RWPE2 (cell line): ENCODE measurements around the gene COA5.

Experiments
- ATAC-seq: fragments of 200-7000 bp; cut with Tn5 transposase; 3 replicates; pipeline ENCODE4 v1.9.1; 2021; ENCODE audit warnings: low read depth
- DNase-seq: peaks from one replicate; pipeline ENCODE4 v3.0.0-alpha.2; 2020; ENCODE audit warnings: low spot score
- H3K27ac ChIP-seq: fragments of 450-650 bp; 2 replicates; pipeline ENCODE4 v1.5.1; 2017; ENCODE audit warnings: mild to moderate bottlenecking; ENCODE audit not compliant: poor library complexity, severe bottlenecking
- H3K27me3 ChIP-seq: fragments of 250-450 bp; sonication (Bioruptor Pico); 2 replicates; pipeline ENCODE4 v1.5.1; 2021; ENCODE audit warnings: mild to moderate bottlenecking, moderate library complexity; ENCODE audit not compliant: insufficient read depth, poor library complexity, severe bottlenecking
- H3K36me3 ChIP-seq: fragments of 250-450 bp; sonication (Bioruptor Pico); 2 replicates; pipeline ENCODE4 v1.5.1; 2020; ENCODE audit warnings: low read depth, mild to moderate bottlenecking, moderate library complexity
- H3K4me1 ChIP-seq: fragments of 250-450 bp; sonication (Bioruptor Pico); 2 replicates; pipeline ENCODE4 v1.5.1; 2021; ENCODE audit warnings: mild to moderate bottlenecking, moderate library complexity; ENCODE audit not compliant: insufficient read depth, poor library complexity, severe bottlenecking
- H3K4me3 ChIP-seq: fragments of 250-450 bp; sonication (Bioruptor Pico); 2 replicates; pipeline ENCODE4 v1.5.1; 2021; ENCODE audit warnings: mild to moderate bottlenecking, moderate library complexity; ENCODE audit not compliant: severe bottlenecking
- H3K9me3 ChIP-seq: fragments of 250-450 bp; sonication (Bioruptor Pico); 2 replicates; pipeline ENCODE4 v1.5.1; 2021; ENCODE audit warnings: mild to moderate bottlenecking, moderate library complexity; ENCODE audit not compliant: severe bottlenecking
- TF ChIP-seq, protein P1 (sequence below): fragments of 450-650 bp; IDR thresholded peaks from one replicate; pipeline ENCODE4 v1.5.1; 2017; ENCODE audit warnings: mild to moderate bottlenecking, moderate library complexity; ENCODE audit not compliant: poor library complexity, severe bottlenecking

Gene COA5

DNA sequence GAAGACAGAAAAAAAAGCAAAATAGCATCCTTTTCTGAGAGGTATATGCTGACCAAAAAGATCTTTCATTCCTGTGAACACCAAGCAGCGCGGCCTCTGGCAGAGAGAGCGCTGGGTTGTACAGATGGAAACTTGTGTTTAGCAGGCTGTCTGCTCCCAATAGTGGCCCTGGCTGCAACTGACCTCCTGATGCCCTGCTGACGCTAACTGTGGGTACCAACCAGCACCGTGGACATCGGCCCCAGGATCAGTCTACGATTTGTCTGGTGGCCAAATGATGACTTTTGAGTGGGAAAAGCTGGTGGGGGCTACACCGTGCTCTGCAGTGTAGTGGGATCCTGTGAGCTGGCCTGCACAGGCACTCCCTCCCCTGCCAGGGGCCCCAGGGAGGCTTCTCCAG lies 15.7 kb downstream of the COA5 start:
- ATAC-seq (no peak), DNase-seq (no peak)
- Histone ChIP-seq H3K36me3 (peaks cover 8% of the 10 kb centered on the region), H3K9me3 (no peaks in the 10 kb centered on the region), H3K27me3 (no peaks in the 10 kb centered on the region), H3K27ac (no peak overlapping the region), H3K4me3 (no peak overlapping the region), H3K4me1 (no peaks in the 10 kb centered on the region)
- TF ChIP-seq, protein P1, sequence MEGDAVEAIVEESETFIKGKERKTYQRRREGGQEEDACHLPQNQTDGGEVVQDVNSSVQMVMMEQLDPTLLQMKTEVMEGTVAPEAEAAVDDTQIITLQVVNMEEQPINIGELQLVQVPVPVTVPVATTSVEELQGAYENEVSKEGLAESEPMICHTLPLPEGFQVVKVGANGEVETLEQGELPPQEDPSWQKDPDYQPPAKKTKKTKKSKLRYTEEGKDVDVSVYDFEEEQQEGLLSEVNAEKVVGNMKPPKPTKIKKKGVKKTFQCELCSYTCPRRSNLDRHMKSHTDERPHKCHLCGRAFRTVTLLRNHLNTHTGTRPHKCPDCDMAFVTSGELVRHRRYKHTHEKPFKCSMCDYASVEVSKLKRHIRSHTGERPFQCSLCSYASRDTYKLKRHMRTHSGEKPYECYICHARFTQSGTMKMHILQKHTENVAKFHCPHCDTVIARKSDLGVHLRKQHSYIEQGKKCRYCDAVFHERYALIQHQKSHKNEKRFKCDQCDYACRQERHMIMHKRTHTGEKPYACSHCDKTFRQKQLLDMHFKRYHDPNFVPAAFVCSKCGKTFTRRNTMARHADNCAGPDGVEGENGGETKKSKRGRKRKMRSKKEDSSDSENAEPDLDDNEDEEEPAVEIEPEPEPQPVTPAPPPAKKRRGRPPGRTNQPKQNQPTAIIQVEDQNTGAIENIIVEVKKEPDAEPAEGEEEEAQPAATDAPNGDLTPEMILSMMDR = no peak

DNA sequence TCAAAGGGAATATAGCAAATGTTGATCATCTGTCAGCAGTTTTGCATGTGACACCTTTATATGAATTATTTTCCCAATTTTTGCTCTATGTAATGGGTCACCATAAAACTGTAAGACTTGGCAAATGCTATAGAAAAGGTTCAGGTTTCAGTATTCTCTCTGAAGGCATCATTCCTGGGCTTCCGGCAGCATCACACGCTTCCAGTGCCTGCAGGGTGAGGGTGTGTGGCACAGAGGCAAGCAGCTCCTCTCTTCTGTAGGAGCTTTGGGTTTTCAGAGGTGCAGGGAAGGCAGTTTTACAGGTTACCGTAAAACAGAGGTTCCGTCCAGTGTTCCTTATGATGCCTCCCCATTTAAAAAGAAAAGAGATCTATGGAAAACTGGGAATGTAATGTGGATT lies 18.8 kb downstream of the COA5 start:
- H3K36me3 ChIP-seq = peaks cover 5% of the 10 kb centered on the region; the same call in 1 of the 2 replicates
- TF ChIP-seq, protein P1 = no peak
- no peak for DNase-seq
- H3K4me1 ChIP-seq = no peaks in the 10 kb centered on the region
- H3K27ac ChIP-seq = no peak overlapping the region
- no peak overlapping the region for H3K4me3 ChIP-seq
- ATAC-seq = no peak
- H3K27me3 ChIP-seq = no peaks in the 10 kb centered on the region
- H3K9me3 ChIP-seq = no peaks in the 10 kb centered on the region

DNA sequence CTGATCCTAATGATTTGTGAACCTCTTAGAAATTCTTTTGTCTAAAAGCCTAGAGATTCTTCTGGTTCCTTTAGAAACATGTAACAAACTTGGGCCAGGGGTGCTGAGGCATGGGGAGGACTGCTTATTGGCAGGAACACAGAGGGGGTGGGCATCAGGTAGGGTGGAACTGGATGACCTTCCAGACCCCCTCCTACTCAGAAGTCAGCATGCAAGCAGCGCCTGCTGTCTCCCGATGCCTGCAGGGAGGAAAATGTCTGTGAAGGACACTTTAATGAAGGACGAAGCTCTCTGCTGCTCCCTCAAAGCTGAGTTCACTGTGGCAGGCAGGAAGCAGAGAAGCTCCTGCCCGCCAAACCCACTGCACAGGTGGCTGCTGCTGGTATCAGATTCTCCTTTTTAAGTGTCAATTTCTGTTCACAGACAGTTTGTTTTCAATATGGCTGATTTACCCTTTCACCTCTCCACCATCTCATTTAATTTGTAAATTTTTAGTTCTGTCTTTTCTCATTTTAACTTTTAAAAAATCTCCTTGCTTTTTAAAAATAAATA lies 19.4 kb downstream of the COA5 start:
- TF ChIP-seq, protein P1 = no peak
- H3K4me1 ChIP-seq = no peaks in the 10 kb centered on the region
- H3K36me3 ChIP-seq = no peaks in the 10 kb centered on the region; the same call in 1 of the 2 replicates
- ATAC-seq (no peak), DNase-seq (no peak)
- H3K27me3 ChIP-seq = no peaks in the 10 kb centered on the region
- H3K4me3 ChIP-seq = no peak overlapping the region
- H3K9me3 ChIP-seq = no peaks in the 10 kb centered on the region
- no peak overlapping the region for H3K27ac ChIP-seq

DNA sequence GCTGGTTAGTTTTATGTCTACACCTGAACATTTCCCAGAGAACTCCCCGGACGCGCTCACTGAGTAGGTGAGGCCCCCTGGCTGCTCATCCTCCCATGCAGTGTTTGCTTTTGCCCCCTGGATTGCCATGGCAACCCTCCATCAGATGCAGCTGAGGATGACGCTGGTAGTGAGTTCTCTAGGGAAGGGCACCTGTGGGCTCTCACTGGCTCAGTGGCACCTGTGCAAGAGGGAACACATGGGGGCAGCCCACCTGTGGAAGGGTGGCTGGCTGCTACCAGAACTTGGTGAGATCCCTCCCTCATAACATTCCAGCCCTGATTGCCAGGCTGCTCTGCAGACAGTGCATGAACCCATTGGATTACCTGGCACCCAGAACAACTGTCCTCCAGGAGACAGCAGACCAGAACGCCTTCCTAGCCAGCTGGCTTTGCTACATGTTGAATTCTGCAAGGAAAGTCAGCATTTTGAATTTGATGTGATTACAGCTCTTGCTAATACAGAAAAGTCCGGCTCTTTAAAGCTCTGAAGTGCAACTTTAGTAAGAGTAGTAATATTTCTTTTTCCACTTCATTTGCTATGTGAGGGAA lies 21.7 kb downstream of the COA5 start:
- Histone ChIP-seq H3K4me3 (no peak overlapping the region), H3K4me1 (no peaks in the 10 kb centered on the region), H3K27ac (no peak overlapping the region), H3K9me3 (no peaks in the 10 kb centered on the region), H3K36me3 (peaks cover 3% of the 10 kb centered on the region), H3K27me3 (no peaks in the 10 kb centered on the region)
- ATAC-seq = no peak
- TF ChIP-seq, protein P1 = no peak
- no peak for DNase-seq

DNA sequence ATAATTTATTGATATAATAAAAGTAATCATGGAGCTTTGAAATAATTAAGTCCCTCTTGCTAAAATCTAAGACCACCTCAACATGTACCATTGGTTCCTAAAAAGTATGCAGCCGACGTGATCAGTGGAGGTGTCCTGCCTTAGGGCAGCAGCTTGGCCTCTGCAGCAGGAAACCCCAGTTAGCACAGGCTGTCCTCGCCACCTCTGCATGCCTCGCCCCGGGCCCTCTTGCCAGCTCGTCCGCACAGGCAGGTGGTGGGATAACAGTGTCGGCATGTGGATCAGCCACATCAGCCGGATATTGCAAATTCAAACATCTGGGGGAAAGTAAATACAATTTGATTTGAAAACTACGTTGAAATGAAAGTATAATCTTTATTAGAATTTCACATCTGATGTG lies 22.9 kb downstream of the COA5 start:
- Histone ChIP-seq H3K36me3 (peaks cover 3% of the 10 kb centered on the region), H3K4me1 (no peaks in the 10 kb centered on the region)
- DNase-seq = no peak

More for the DNA sequence above, 22.9 kb downstream of the COA5 start:
- H3K9me3 ChIP-seq = no peaks in the 10 kb centered on the region
- H3K4me3 ChIP-seq = no peak overlapping the region
- no peak for ATAC-seq
- H3K27me3 ChIP-seq = no peaks in the 10 kb centered on the region
- TF ChIP-seq, protein P1 = no peak
- no peak overlapping the region for H3K27ac ChIP-seq
